Measurements from ENCODE around the gene KLK6. TPM values are rescaled to one million over a fixed set of nuclear protein-coding genes. Genes with fewer than 3 reads are reported as not detected.

Gene KLK6
- total and polyA plus RNA-seq, 2 of the 13 experiments (the other 11 are each of a cell fraction or from before 2014, with no cell fraction given), result 0.15 to 1.8 TPM

GRCh38 chr19:50983625-50984292, 14.4 kb upstream of the KLK6 start, which contains the start of gene KLK7:
KLK7 (minus strand) TSS chr19:50983917; CDS start chr19:50982399, 1,518 bp downstream.
- H3K9ac ChIP-seq (ENCODE audit: insufficient read depth, low read depth, low read length), result no peak within 1 kb of the TSS
- H3K9me3 ChIP-seq (ENCODE audit: low read length), result no peaks in the 10 kb centered on the region
- WGBS (ENCODE audit: low lambda C conversion rate), result 19% methylated on average over 21 of the region's 28 CpGs
- no peak within 1 kb of the TSS for H3K4me2 ChIP-seq (ENCODE audit: low read depth, low read length)
- ChIA-PET POLR2A (no interaction called here), CTCF (ENCODE audit: low intra/inter-chr PET ratio, low total read pairs) (no interaction called here)
- in situ Hi-C loops (cut with HindIII; ENCODE audit: extremely low pct_ligation_motif_present, low pct_unique_long_range_greater_than_20kb), result no loop called here
- H3K4me1 ChIP-seq (ENCODE audit: insufficient read depth, low read length), result no peaks in the 10 kb centered on the region
- no peak within 1 kb of the TSS for H3K27ac ChIP-seq (ENCODE audit: extremely low read length, insufficient read depth, low read length)
- intact Hi-C loops (cut with micrococcal nuclease; ENCODE audit: unreplicated experiment), result no loop called here
- TF ChIP-seq ZNF607 (CRISPR knock-in tag; IDR thresholded peaks at IDR 0.05; ENCODE audit: borderline replicate concordance), result no peak
- TF ChIP-seq PATZ1 (CRISPR knock-in tag; IDR thresholded peaks at IDR 0.05), result no peak
- TF ChIP-seq ATRX (CRISPR knock-in tag; IDR thresholded peaks at IDR 0.05; ENCODE audit: borderline replicate concordance), result no peak
- no peak for TF ChIP-seq TCF7L2 (IDR thresholded peaks at IDR 0.05; ENCODE audit: low read depth, low read length)
- no peak for TF ChIP-seq ISX (CRISPR knock-in tag; conservative IDR thresholded peaks at IDR 0.05)
- TF ChIP-seq ARNT2 (CRISPR knock-in tag; IDR thresholded peaks at IDR 0.05; ENCODE audit: low read depth), result no peak
- no peak for TF ChIP-seq ZNF446 (CRISPR knock-in tag; IDR thresholded peaks at IDR 0.05)
- TF ChIP-seq HNF4G (IDR thresholded peaks at IDR 0.05; ENCODE audit: borderline replicate concordance, low read depth, low read length), result no peak
- TF ChIP-seq HNF4G (CRISPR knock-in tag; IDR thresholded peaks at IDR 0.05; ENCODE audit: borderline replicate concordance, low read depth), result no peak
- no peak for TF ChIP-seq ZNF709 (CRISPR knock-in tag; IDR thresholded peaks at IDR 0.05)
- TF ChIP-seq ZSCAN30 (CRISPR knock-in tag; IDR thresholded peaks at IDR 0.05), result no peak
- TF ChIP-seq MIER2 (CRISPR knock-in tag; IDR thresholded peaks at IDR 0.05), result no peak
- FAIRE-seq (no peak), DNase-seq (ENCODE audit: low spot score) (no peak), ATAC-seq (no peak)
- BruUV-seq (replicated peaks), result no TSS peak
- no peak within 1 kb of the TSS for H2AFZ ChIP-seq (ENCODE audit: low read length)
- no peaks in the 10 kb centered on the region for H3K36me3 ChIP-seq (replicated peaks in 1 of 2; ENCODE audit: control insufficient read depth in 1 of 2, insufficient read depth in 2 of 2, low read length in 2 of 2)
- no peaks in the 10 kb centered on the region for H4K20me1 ChIP-seq (ENCODE audit: insufficient read depth, low read length)
- H3K79me2 ChIP-seq (ENCODE audit: insufficient read depth, low read length), result no peaks in the 10 kb centered on the region
- H3K27me3 ChIP-seq (ENCODE audit: control insufficient read depth in 1 of 2, insufficient read depth in 2 of 2, low read length in 2 of 2), result peaks cover 0 to 2% of the 10 kb centered on the region in 2 experiments; a peak in 2 of 5 replicates
- no peak within 1 kb of the TSS for H3K4me3 ChIP-seq (replicated peaks in 1 of 3; ENCODE audit: insufficient read depth in 1 of 3, low read depth in 2 of 3, low read length in 3 of 3)

All from HepG2 (cell line).